Stimulated activated naive CD8-positive, alpha-beta T cell treated with anti-CD3 and anti-CD28 coated beads, Interleukin-15, amount 100 ng/mL, for 72 hours (primary cell): ENCODE results near the gene ABCB4.
"Not testable (repeated sequence)": the region's sequence is repeated elsewhere in the genome, so short reads cannot be mapped to it uniquely, and the experiment has no call there.

ENCODE experiments used
- ATAC-seq: fragments of 150-1000 bp; cut with Tn5 transposase; 2 replicates; pipeline ENCODE4 v1.10.0; 2021; ENCODE audit warnings: mild to moderate bottlenecking, moderate library complexity
- DNase-seq, 2 donors: peaks; one replicate each; pipeline ENCODE4 v3.0.0; 2021 to 2022
- H3K27ac Mint-ChIP-seq, 2 donors: one replicate each; pipeline ENCODE4 v1.8.0; 2022; ENCODE audit warnings: mild to moderate bottlenecking in 2 of 2, mixed read lengths in 2 of 2, moderate library complexity in 2 of 2
- H3K27me3 Mint-ChIP-seq: one replicate; pipeline ENCODE4 v1.8.0; 2022; ENCODE audit warnings: mixed read lengths
- H3K4me1 Mint-ChIP-seq: one replicate; pipeline ENCODE4 v1.8.0; 2022; ENCODE audit warnings: mild to moderate bottlenecking, mixed read lengths
- H3K4me3 Mint-ChIP-seq, 2 donors: one replicate each; pipeline ENCODE4 v1.8.0; 2022; ENCODE audit warnings: mild to moderate bottlenecking in 2 of 2, mixed read lengths in 2 of 2, moderate library complexity in 1 of 2
- H3K9me3 Mint-ChIP-seq, 2 donors: one replicate each; pipeline ENCODE4 v1.8.0; 2022; ENCODE audit warnings: mixed read lengths in 2 of 2

The ABCB4 gene

GRCh38 chr7:87497482-87497881, 22.0 kb upstream of the ABCB4 start:
- peaks cover 0 to 4% of the 10 kb centered on the region in 2 donors for H3K9me3 Mint-ChIP-seq
- H3K27me3 Mint-ChIP-seq = no peaks in the 10 kb centered on the region
- ATAC-seq = no peak
- H3K4me3 Mint-ChIP-seq = no peak overlapping the region
- DNase-seq = no peak
- no peaks in the 10 kb centered on the region for H3K4me1 Mint-ChIP-seq
- H3K27ac Mint-ChIP-seq = no peak overlapping the region

GRCh38 chr7:87495366-87495765, 19.9 kb upstream of the ABCB4 start:
- H3K9me3 Mint-ChIP-seq = peaks cover 4 to 6% of the 10 kb centered on the region in 2 donors
- H3K27me3 Mint-ChIP-seq = no peaks in the 10 kb centered on the region
- H3K4me1 Mint-ChIP-seq = no peaks in the 10 kb centered on the region
- DNase-seq (no peak), ATAC-seq (no peak)
- H3K27ac Mint-ChIP-seq = no peak overlapping the region
- no peak overlapping the region for H3K4me3 Mint-ChIP-seq

- peaks cover 4 to 7% of the 10 kb centered on the region in 2 donors for H3K9me3 Mint-ChIP-seq
- no peak overlapping the region for H3K27ac Mint-ChIP-seq
- H3K4me1 Mint-ChIP-seq = no peaks in the 10 kb centered on the region
- DNase-seq (no peak), ATAC-seq (no peak)
- no peaks in the 10 kb centered on the region for H3K27me3 Mint-ChIP-seq
- H3K4me3 Mint-ChIP-seq = no peak overlapping the region
These were observed 19.0 kb upstream of the ABCB4 start for GRCh38 chr7:87494454-87494853.

- Mint-ChIP-seq H3K27me3 (peaks cover 28% of the 10 kb centered on the region), H3K9me3 (no peaks in the 10 kb centered on the region), H3K27ac (no peak overlapping the region), H3K4me3 (no peak overlapping the region), H3K4me1 (no peaks in the 10 kb centered on the region)
- no peak for ATAC-seq
- DNase-seq = no peak
These were observed 7.7 kb upstream of the ABCB4 start for GRCh38 chr7:87483131-87483530.

- Mint-ChIP-seq H3K27ac (no peak overlapping the region), H3K4me1 (no peaks in the 10 kb centered on the region), H3K27me3 (peaks cover 28% of the 10 kb centered on the region), H3K4me3 (no peak overlapping the region), H3K9me3 (no peaks in the 10 kb centered on the region)
- ATAC-seq = no peak
- DNase-seq = no peak
These were observed 6.6 kb upstream of the ABCB4 start for GRCh38 chr7:87482115-87482514.

GRCh38 chr7:87480386-87480785, 4.9 kb upstream of the ABCB4 start:
- ATAC-seq (no peak), DNase-seq (no peak)
- H3K27ac Mint-ChIP-seq = no peak overlapping the region
- H3K27me3 Mint-ChIP-seq = peaks cover 24% of the 10 kb centered on the region
- no peak overlapping the region for H3K4me3 Mint-ChIP-seq
- H3K4me1 Mint-ChIP-seq = no peaks in the 10 kb centered on the region
- no peaks in the 10 kb centered on the region for H3K9me3 Mint-ChIP-seq

- no peaks in the 10 kb centered on the region for H3K9me3 Mint-ChIP-seq
- H3K4me1 Mint-ChIP-seq = peaks cover 3% of the 10 kb centered on the region
- H3K27ac Mint-ChIP-seq = no peak overlapping the region
- H3K27me3 Mint-ChIP-seq = peaks cover 24% of the 10 kb centered on the region
- H3K4me3 Mint-ChIP-seq = no peak overlapping the region
- no peak for ATAC-seq
- DNase-seq = no peak
These were observed 4.5 kb upstream of the ABCB4 start for GRCh38 chr7:87479951-87480350.

GRCh38 chr7:87476179-87476557, 688 bp upstream of the ABCB4 start:
- H3K27me3 Mint-ChIP-seq = peaks cover 38% of the 10 kb centered on the region
- DNase-seq (no peak), ATAC-seq (no peak)
- peak overlapping the region in 1 of 2 donors; percentile 20 for H3K4me3 Mint-ChIP-seq
- H3K9me3 Mint-ChIP-seq = no peaks in the 10 kb centered on the region
- H3K27ac Mint-ChIP-seq = no peak overlapping the region
- H3K4me1 Mint-ChIP-seq = peaks cover 15% of the 10 kb centered on the region

GRCh38 chr7:87474533-87475358, 734 bp downstream of the ABCB4 start:
- DNase-seq = peak; percentile 5 to 12

GRCh38 chr7:87473986-87474385, 1.5 kb downstream of the ABCB4 start:
- Mint-ChIP-seq H3K4me1 (peaks cover 15% of the 10 kb centered on the region), H3K27ac (no peak overlapping the region), H3K4me3 (no peak overlapping the region), H3K9me3 (no peaks in the 10 kb centered on the region), H3K27me3 (peaks cover 45% of the 10 kb centered on the region)
- DNase-seq = no peak
- ATAC-seq = no peak

More at GRCh38 chr7:87474533-87475358, 734 bp downstream of the ABCB4 start:
- H3K27me3 Mint-ChIP-seq = peaks cover 45% of the 10 kb centered on the region
- ATAC-seq = peak; percentile 72
- H3K27ac Mint-ChIP-seq = peak overlapping the region in 1 of 2 donors; percentile 92
- H3K4me3 Mint-ChIP-seq = peak overlapping the region; percentile 71 to 73
- H3K4me1 Mint-ChIP-seq = peaks cover 15% of the 10 kb centered on the region
- H3K9me3 Mint-ChIP-seq = no peaks in the 10 kb centered on the region

- H3K4me3 Mint-ChIP-seq = no peak overlapping the region
- peaks cover 0 to under 1% of the 10 kb centered on the region in 2 donors for H3K9me3 Mint-ChIP-seq
- ATAC-seq (no peak), DNase-seq (no peak)
- peaks cover 48% of the 10 kb centered on the region for H3K27me3 Mint-ChIP-seq
- peaks cover 15% of the 10 kb centered on the region for H3K4me1 Mint-ChIP-seq
- no peak overlapping the region for H3K27ac Mint-ChIP-seq
These were observed 2.3 kb downstream of the ABCB4 start for GRCh38 chr7:87473192-87473591.

GRCh38 chr7:87471473-87471872, 4.0 kb downstream of the ABCB4 start:
- Mint-ChIP-seq H3K9me3 (peaks cover 0 to 9% of the 10 kb centered on the region in 2 donors), H3K27ac (no peak overlapping the region), H3K4me1 (peaks cover 15% of the 10 kb centered on the region), H3K4me3 (no peak overlapping the region), H3K27me3 (peaks cover 54% of the 10 kb centered on the region)
- ATAC-seq = no peak
- DNase-seq = no peak

GRCh38 chr7:87469204-87469603, 6.3 kb downstream of the ABCB4 start:
- H3K27me3 Mint-ChIP-seq = peaks cover 60% of the 10 kb centered on the region
- not testable (repeated sequence) for ATAC-seq, H3K4me3 Mint-ChIP-seq, DNase-seq, H3K4me1 Mint-ChIP-seq, H3K9me3 Mint-ChIP-seq, H3K27ac Mint-ChIP-seq

GRCh38 chr7:87465534-87465880, 10.0 kb downstream of the ABCB4 start:
- H3K4me3 Mint-ChIP-seq, ATAC-seq, H3K9me3 Mint-ChIP-seq, H3K4me1 Mint-ChIP-seq, H3K27ac Mint-ChIP-seq, DNase-seq: not testable (repeated sequence)
- peaks cover 57% of the 10 kb centered on the region for H3K27me3 Mint-ChIP-seq

- not testable (repeated sequence) for H3K4me1 Mint-ChIP-seq, H3K9me3 Mint-ChIP-seq, H3K4me3 Mint-ChIP-seq, DNase-seq, ATAC-seq, H3K27ac Mint-ChIP-seq
- peaks cover 52% of the 10 kb centered on the region for H3K27me3 Mint-ChIP-seq
These were observed 10.5 kb downstream of the ABCB4 start for GRCh38 chr7:87464830-87465533.

GRCh38 chr7:87463982-87464381, 11.5 kb downstream of the ABCB4 start:
- Mint-ChIP-seq H3K4me1 (no peaks in the 10 kb centered on the region), H3K27ac (no peak overlapping the region), H3K9me3 (peaks cover 0 to 9% of the 10 kb centered on the region in 2 donors), H3K4me3 (no peak overlapping the region), H3K27me3 (peaks cover 61% of the 10 kb centered on the region)
- DNase-seq (no peak), ATAC-seq (no peak)
